HepG2 (cell line): ENCODE data around the gene BLMH. TPM values are rescaled to one million over a fixed set of nuclear protein-coding genes. Genes with fewer than 3 reads are reported as not detected.

Source experiments
- ARID2 ChIP-seq: sonication (generic); formaldehyde crosslinking; IDR thresholded peaks from 2 replicates; pipeline ENCODE4 v1.8.1; 2022; ENCODE audit warnings: mild to moderate bottlenecking, missing genetic modification reagents, borderline replicate concordance
- CEBPB ChIP-seq: IDR thresholded peaks from 2 replicates; pipeline ENCODE4 v1.6.1; 2011; ENCODE audit warnings: low read depth, low read length, improper control_type of control experiment, borderline replicate concordance
- ETV5 ChIP-seq: IDR thresholded peaks from 2 replicates; pipeline ENCODE4 v1.6.1; 2018; ENCODE audit warnings: missing biosample characterization, missing genetic modification reagents, inconsistent platforms, borderline replicate concordance
- FOSL2 ChIP-seq: sonication (generic); formaldehyde crosslinking; IDR thresholded peaks from 2 replicates; pipeline ENCODE4 v1.4.0; 2020; ENCODE audit warnings: missing genetic modification reagents
- FOXO1 ChIP-seq: sonication (generic); formaldehyde crosslinking; IDR thresholded peaks from 2 replicates; pipeline ENCODE4 v1.4.0; 2020; ENCODE audit warnings: missing genetic modification reagents
- GATAD1 ChIP-seq: IDR thresholded peaks from 2 replicates; pipeline ENCODE4 v1.6.1; 2016; ENCODE audit warnings: missing genetic modification reagents, missing compliant biosample characterization
- HES4 ChIP-seq: sonication (generic); formaldehyde crosslinking; IDR thresholded peaks from 2 replicates; pipeline ENCODE4 v1.9.0; 2021; ENCODE audit warnings: mild to moderate bottlenecking, missing genetic modification reagents, borderline replicate concordance
- HNF4G ChIP-seq, 2 experiments: sonication (generic) in 1 of 2; formaldehyde crosslinking in 1 of 2; IDR thresholded peaks; 2 replicates each; pipeline versions ENCODE4 v1.4.0 to v1.6.1; 2011 to 2020; ENCODE audit warnings: borderline replicate concordance in 2 of 2, low read depth in 2 of 2, mild to moderate bottlenecking in 2 of 2, low read length in 1 of 2, missing genetic modification reagents in 1 of 2, moderate library complexity in 1 of 2
- ISX ChIP-seq: sonication (generic); formaldehyde crosslinking; conservative IDR thresholded peaks from 2 replicates; pipeline ENCODE4 v1.5.0; 2020; ENCODE audit warnings: missing genetic modification reagents
- KDM5A ChIP-seq: fragments of 200-600 bp; sonication (generic); IDR thresholded peaks from 2 replicates; pipeline ENCODE4 v1.7.0; 2018; ENCODE audit warnings: antibody characterized with exemption, mild to moderate bottlenecking, low read length, borderline replicate concordance
- KLF16 ChIP-seq, 2 experiments: sonication (generic) in 1 of 2; formaldehyde crosslinking in 1 of 2; IDR thresholded peaks; 2 replicates each; pipeline versions ENCODE4 v1.6.1 to v1.8.0; 2016 to 2023; ENCODE audit warnings: missing genetic modification reagents in 2 of 2, missing compliant biosample characterization in 1 of 2
- NCOA5 ChIP-seq: sonication (generic); formaldehyde crosslinking; IDR thresholded peaks from 2 replicates; pipeline ENCODE4 v1.4.0; 2020; ENCODE audit warnings: missing genetic modification reagents
- NFKB2 ChIP-seq: sonication (generic); formaldehyde crosslinking; IDR thresholded peaks from 2 replicates; pipeline ENCODE4 v1.4.0; 2020; ENCODE audit warnings: missing genetic modification reagents, borderline replicate concordance
- PHF20 ChIP-seq: sonication (generic); formaldehyde crosslinking; IDR thresholded peaks from 2 replicates; pipeline ENCODE4 v1.5.0; 2020; ENCODE audit warnings: mild to moderate bottlenecking, missing genetic modification reagents
- SAP130 ChIP-seq: IDR thresholded peaks from 2 replicates; pipeline ENCODE4 v1.6.1; 2016; ENCODE audit warnings: low read depth
- SMAD1 ChIP-seq: sonication (generic); formaldehyde crosslinking; IDR thresholded peaks from 2 replicates; pipeline ENCODE4 v1.4.0; 2020; ENCODE audit warnings: missing genetic modification reagents, low read depth, mild to moderate bottlenecking, borderline replicate concordance
- SNAPC2 ChIP-seq: sonication (generic); formaldehyde crosslinking; IDR thresholded peaks from 2 replicates; pipeline ENCODE4 v1.8.1; 2022; ENCODE audit warnings: mild to moderate bottlenecking, missing genetic modification reagents
- SRF ChIP-seq: IDR thresholded peaks from 2 replicates; pipeline ENCODE4 v1.6.1; 2011; ENCODE audit warnings: mild to moderate bottlenecking, low read depth, low read length, moderate library complexity
- TBX3 ChIP-seq: fragments of 450-650 bp; IDR thresholded peaks from 2 replicates; pipeline ENCODE4 v1.6.1; 2017; ENCODE audit warnings: antibody characterized with exemption, mild to moderate bottlenecking, inconsistent platforms, borderline replicate concordance
- ZMYM4 ChIP-seq: sonication (generic); formaldehyde crosslinking; IDR thresholded peaks from 2 replicates; pipeline ENCODE4 v1.8.1; 2023; ENCODE audit warnings: mild to moderate bottlenecking, missing genetic modification reagents
- ZNF326 ChIP-seq: sonication (generic); formaldehyde crosslinking; IDR thresholded peaks from 2 replicates; pipeline ENCODE4 v1.4.0; 2020; ENCODE audit warnings: missing genetic modification reagents, borderline replicate concordance
- ZNF451 ChIP-seq: sonication (generic); formaldehyde crosslinking; IDR thresholded peaks from 2 replicates; pipeline ENCODE4 v1.5.0; 2020; ENCODE audit warnings: mild to moderate bottlenecking, missing genetic modification reagents
- ZNF652 ChIP-seq: IDR thresholded peaks from 2 replicates; pipeline ENCODE4 v1.6.1; 2016; ENCODE audit warnings: low read depth, borderline replicate concordance
- ZNF720 ChIP-seq: sonication (generic); formaldehyde crosslinking; IDR thresholded peaks from 2 replicates; pipeline ENCODE4 v1.4.0; 2020; ENCODE audit warnings: missing genetic modification reagents
- polyA plus RNA-seq, 8 experiments: library from polyadenylated mRNA; depleted of rRNA in 3 of 8; stranded (reverse) in 7 of 8; unstranded in 1 of 8; fragments of >200 nt; fragmentation: Illumina TruSeq in 4 of 8; extraction: Trizol in 4 of 8; gene quantifications; 2 replicates each; pipeline versions ENCODE4 v1.2.1 to v1.2.3, GENCODE V29; 2011 to 2016; ENCODE audit warnings: low read depth in 4 of 8, missing spikeins in 1 of 8, mixed read lengths in 1 of 8; ENCODE audit not compliant: insufficient read depth in 1 of 8
- total RNA-seq, 5 experiments: library from RNA; depleted of rRNA; stranded (reverse); fragments of >200 nt; fragmentation: Illumina TruSeq; extraction: Trizol; gene quantifications; 2 replicates each; pipeline ENCODE4 v1.2.3, GENCODE V29; 2016; ENCODE audit warnings: low read depth in 1 of 5
- TF ChIP-seq, protein P1 (sequence below): fragments of 450-650 bp; IDR thresholded peaks from 2 replicates; pipeline ENCODE4 v1.6.1; 2017
- TF ChIP-seq, protein P2 (sequence below): sonication (generic); formaldehyde crosslinking; IDR thresholded peaks from 2 replicates; pipeline ENCODE4 v1.4.0; 2020; ENCODE audit warnings: missing genetic modification reagents
- TF ChIP-seq, protein P3 (sequence below): sonication (generic); formaldehyde crosslinking; IDR thresholded peaks from 2 replicates; pipeline ENCODE4 v1.5.1; 2020; ENCODE audit warnings: missing genetic modification reagents, mild to moderate bottlenecking, borderline replicate concordance

The BLMH gene
- total and polyA plus RNA-seq, 2 of the 13 experiments (the other 11 are each of a cell fraction or from before 2014, with no cell fraction given), result 12.1 to 41.0 TPM

DNA sequence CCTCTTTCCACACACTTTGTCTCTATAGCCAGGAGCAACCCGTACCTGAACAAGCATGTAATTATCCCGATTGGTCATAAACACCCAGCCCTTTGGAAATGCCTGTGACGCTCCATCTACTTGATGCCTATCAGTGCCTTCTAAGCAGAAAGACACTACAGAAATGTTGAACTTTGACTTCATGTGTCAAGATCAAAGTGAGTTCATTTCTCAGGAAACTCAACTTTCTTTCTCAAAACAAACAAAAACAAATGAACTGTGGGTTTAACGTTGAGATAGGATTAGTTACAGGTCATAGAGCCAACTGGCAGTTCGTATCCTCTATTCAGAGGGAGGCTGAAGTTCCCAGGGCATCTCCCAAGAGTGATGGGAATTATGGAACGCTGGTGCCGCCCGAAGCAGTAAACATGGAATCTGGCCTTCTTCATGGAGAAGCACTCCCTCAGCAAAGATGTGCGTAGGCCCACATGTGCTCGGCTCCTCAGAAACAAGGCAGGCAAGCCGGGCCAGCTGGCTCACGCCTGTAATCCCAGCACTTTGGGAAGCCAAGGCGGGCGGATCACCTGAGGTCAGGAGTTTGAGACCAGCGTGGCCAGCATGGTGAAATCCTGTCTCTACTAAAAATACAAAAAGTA, 65.7 kb downstream of the BLMH start (continued):
- TF ChIP-seq, protein P1, sequence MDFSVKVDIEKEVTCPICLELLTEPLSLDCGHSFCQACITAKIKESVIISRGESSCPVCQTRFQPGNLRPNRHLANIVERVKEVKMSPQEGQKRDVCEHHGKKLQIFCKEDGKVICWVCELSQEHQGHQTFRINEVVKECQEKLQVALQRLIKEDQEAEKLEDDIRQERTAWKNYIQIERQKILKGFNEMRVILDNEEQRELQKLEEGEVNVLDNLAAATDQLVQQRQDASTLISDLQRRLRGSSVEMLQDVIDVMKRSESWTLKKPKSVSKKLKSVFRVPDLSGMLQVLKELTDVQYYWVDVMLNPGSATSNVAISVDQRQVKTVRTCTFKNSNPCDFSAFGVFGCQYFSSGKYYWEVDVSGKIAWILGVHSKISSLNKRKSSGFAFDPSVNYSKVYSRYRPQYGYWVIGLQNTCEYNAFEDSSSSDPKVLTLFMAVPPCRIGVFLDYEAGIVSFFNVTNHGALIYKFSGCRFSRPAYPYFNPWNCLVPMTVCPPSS, result no peak
- TF ChIP-seq, protein P2, sequence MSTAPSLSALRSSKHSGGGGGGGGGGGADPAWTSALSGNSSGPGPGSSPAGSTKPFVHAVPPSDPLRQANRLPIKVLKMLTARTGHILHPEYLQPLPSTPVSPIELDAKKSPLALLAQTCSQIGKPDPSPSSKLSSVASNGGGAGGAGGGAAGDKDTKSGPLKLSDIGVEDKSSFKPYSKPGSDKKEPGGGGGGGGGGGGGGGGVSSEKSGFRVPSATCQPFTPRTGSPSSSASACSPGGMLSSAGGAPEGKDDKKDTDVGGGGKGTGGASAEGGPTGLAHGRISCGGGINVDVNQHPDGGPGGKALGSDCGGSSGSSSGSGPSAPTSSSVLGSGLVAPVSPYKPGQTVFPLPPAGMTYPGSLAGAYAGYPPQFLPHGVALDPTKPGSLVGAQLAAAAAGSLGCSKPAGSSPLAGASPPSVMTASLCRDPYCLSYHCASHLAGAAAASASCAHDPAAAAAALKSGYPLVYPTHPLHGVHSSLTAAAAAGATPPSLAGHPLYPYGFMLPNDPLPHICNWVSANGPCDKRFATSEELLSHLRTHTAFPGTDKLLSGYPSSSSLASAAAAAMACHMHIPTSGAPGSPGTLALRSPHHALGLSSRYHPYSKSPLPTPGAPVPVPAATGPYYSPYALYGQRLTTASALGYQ (CRISPR knock-in tag), result peak; percentile 61; the same call in 1 of the 2 replicates
- TF ChIP-seq ISX (CRISPR knock-in tag), result no peak
- TF ChIP-seq CEBPB, result no peak
- no peak for TF ChIP-seq ZNF451 (CRISPR knock-in tag)
- TF ChIP-seq PHF20, result no peak
- no peak for TF ChIP-seq ZNF652 (CRISPR knock-in tag)
- TF ChIP-seq FOSL2 (CRISPR knock-in tag), result peak; percentile 75
- TF ChIP-seq KLF16 (CRISPR knock-in tag; IDR thresholded peaks at IDR 0.05), result no peak
- TF ChIP-seq ARID2 (CRISPR knock-in tag), result no peak
- no peak for TF ChIP-seq ZNF720 (CRISPR knock-in tag)
- no peak for TF ChIP-seq KDM5A
- TF ChIP-seq HES4 (CRISPR knock-in tag), result no peak
- TF ChIP-seq SMAD1, result no peak
- peak; percentile 17; the same call in 1 of the 2 replicates for TF ChIP-seq ETV5 (CRISPR knock-in tag)
- no peak for TF ChIP-seq NCOA5 (CRISPR knock-in tag)
- peak; percentile 68; the same call in 1 of the 2 replicates for TF ChIP-seq TBX3
- TF ChIP-seq ZNF326, result no peak
- TF ChIP-seq FOXO1, result no peak; the same call in 1 of the 2 replicates
- TF ChIP-seq GATAD1 (CRISPR knock-in tag), result no peak
- no peak for TF ChIP-seq NFKB2 (CRISPR knock-in tag)
- no peak for TF ChIP-seq HNF4G (IDR thresholded peaks at IDR 0.05; ENCODE audit: borderline replicate concordance, low read depth, low read length)
- TF ChIP-seq HNF4G (CRISPR knock-in tag; IDR thresholded peaks at IDR 0.05; ENCODE audit: borderline replicate concordance, low read depth), result peak; percentile 81; the same call in 1 of the 2 replicates
- TF ChIP-seq SAP130 (CRISPR knock-in tag), result peak; percentile 89
- TF ChIP-seq, protein P3, sequence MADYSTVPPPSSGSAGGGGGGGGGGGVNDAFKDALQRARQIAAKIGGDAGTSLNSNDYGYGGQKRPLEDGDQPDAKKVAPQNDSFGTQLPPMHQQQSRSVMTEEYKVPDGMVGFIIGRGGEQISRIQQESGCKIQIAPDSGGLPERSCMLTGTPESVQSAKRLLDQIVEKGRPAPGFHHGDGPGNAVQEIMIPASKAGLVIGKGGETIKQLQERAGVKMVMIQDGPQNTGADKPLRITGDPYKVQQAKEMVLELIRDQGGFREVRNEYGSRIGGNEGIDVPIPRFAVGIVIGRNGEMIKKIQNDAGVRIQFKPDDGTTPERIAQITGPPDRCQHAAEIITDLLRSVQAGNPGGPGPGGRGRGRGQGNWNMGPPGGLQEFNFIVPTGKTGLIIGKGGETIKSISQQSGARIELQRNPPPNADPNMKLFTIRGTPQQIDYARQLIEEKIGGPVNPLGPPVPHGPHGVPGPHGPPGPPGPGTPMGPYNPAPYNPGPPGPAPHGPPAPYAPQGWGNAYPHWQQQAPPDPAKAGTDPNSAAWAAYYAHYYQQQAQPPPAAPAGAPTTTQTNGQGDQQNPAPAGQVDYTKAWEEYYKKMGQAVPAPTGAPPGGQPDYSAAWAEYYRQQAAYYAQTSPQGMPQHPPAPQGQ (CRISPR knock-in tag), result no peak
- 0 out of 2 replicates have a peak, but pooled peaks have one; percentile 39 for TF ChIP-seq ZMYM4 (CRISPR knock-in tag)
- peak; percentile 67; the same call in 1 of the 2 replicates for TF ChIP-seq SNAPC2 (CRISPR knock-in tag)
- TF ChIP-seq SRF, result no peak
